Osteocyte (in vitro differentiated cells): Measurements from ENCODE around the gene ADRB2. TPM values are rescaled to one million over a fixed set of nuclear protein-coding genes. Genes with fewer than 3 reads are reported as not detected.

Experiments used
- DNase-seq: peaks from one replicate; pipeline ENCODE4 v3.0.0; 2021; ENCODE audit warnings: mixed read lengths; ENCODE audit not compliant: unreplicated experiment; ENCODE audit errors: extremely low spot score
- H3K27ac Mint-ChIP-seq: one replicate; pipeline ENCODE4 v1.8.0; 2021; ENCODE audit warnings: mild to moderate bottlenecking, mixed read lengths; ENCODE audit not compliant: unreplicated experiment
- H3K27me3 Mint-ChIP-seq: one replicate; pipeline ENCODE4 v1.8.0; 2021; ENCODE audit warnings: mixed read lengths; ENCODE audit not compliant: unreplicated experiment
- H3K36me3 Mint-ChIP-seq: one replicate; pipeline ENCODE4 v1.8.0; 2021; ENCODE audit warnings: mixed read lengths; ENCODE audit not compliant: unreplicated experiment
- H3K4me1 Mint-ChIP-seq: one replicate; pipeline ENCODE4 v1.8.0; 2021; ENCODE audit warnings: mixed read lengths; ENCODE audit not compliant: unreplicated experiment
- H3K4me3 Mint-ChIP-seq: one replicate; pipeline ENCODE4 v1.8.0; 2021; ENCODE audit warnings: mild to moderate bottlenecking, moderate library complexity, mixed read lengths; ENCODE audit not compliant: unreplicated experiment
- H3K9me3 Mint-ChIP-seq: one replicate; pipeline ENCODE4 v1.8.0; 2021; ENCODE audit warnings: mixed read lengths; ENCODE audit not compliant: unreplicated experiment
- CTCF ChIP-seq: fragments of 200-600 bp; sonication (generic); IDR thresholded peaks from 2 replicates; pipeline ENCODE4 v1.5.0; 2021; ENCODE audit warnings: antibody characterized with exemption, mild to moderate bottlenecking, moderate library complexity
- total RNA-seq: library from RNA; stranded (reverse); gene quantifications from 2 replicates; pipeline ENCODE4 v1.2.1, GENCODE V29; 2021

Gene ADRB2
- total RNA-seq, 1 donor from 2014 or later = 7.1 TPM

DNA sequence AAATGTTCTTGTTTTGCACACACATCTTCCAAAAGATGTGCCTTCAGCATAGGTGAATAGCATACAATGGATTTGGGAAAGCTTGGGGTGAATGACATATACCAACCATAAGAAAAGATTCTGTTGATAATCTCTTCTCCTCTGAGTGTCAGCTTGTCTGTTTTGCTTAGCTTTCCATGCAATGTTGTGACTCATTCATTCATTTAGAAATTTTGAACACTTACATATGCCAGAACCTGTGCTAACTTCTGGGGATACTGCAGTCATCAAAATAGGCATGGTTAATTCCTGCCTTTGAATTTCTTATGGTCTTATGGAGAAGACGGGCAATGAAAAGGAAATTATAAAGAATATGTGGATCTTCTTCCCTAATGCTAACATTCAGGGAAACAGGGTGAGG lies 14.1 kb downstream of the ADRB2 start:
- Mint-ChIP-seq H3K9me3 (no peaks in the 10 kb centered on the region), H3K36me3 (no peaks in the 10 kb centered on the region), H3K4me1 (peaks cover 21% of the 10 kb centered on the region), H3K27ac (no peak overlapping the region), H3K4me3 (no peak overlapping the region), H3K27me3 (no peaks in the 10 kb centered on the region)
- TF ChIP-seq CTCF = no peak
- DNase-seq = no peak

GRCh38 chr5:148841519-148841918 lies 15.1 kb downstream of the ADRB2 start:
- TF ChIP-seq CTCF = no peak
- no peaks in the 10 kb centered on the region for H3K27me3 Mint-ChIP-seq
- H3K9me3 Mint-ChIP-seq = no peaks in the 10 kb centered on the region
- H3K4me3 Mint-ChIP-seq = no peak overlapping the region
- peaks cover 30% of the 10 kb centered on the region for H3K4me1 Mint-ChIP-seq
- H3K36me3 Mint-ChIP-seq = no peaks in the 10 kb centered on the region
- DNase-seq = no peak
- no peak overlapping the region for H3K27ac Mint-ChIP-seq

- Mint-ChIP-seq H3K27ac (no peak overlapping the region), H3K4me3 (no peak overlapping the region), H3K27me3 (no peaks in the 10 kb centered on the region), H3K9me3 (no peaks in the 10 kb centered on the region), H3K4me1 (peaks cover 33% of the 10 kb centered on the region), H3K36me3 (no peaks in the 10 kb centered on the region)
- no peak for DNase-seq
- TF ChIP-seq CTCF = no peak
Measured at GRCh38 chr5:148842161-148842560, 15.8 kb downstream of the ADRB2 start.

- H3K9me3 Mint-ChIP-seq = no peaks in the 10 kb centered on the region
- no peak for DNase-seq
- peaks cover 4% of the 10 kb centered on the region for H3K36me3 Mint-ChIP-seq
- H3K27ac Mint-ChIP-seq = no peak overlapping the region
- no peak for TF ChIP-seq CTCF
- peaks cover 33% of the 10 kb centered on the region for H3K4me1 Mint-ChIP-seq
- no peak overlapping the region for H3K4me3 Mint-ChIP-seq
- no peaks in the 10 kb centered on the region for H3K27me3 Mint-ChIP-seq
Measured at GRCh38 chr5:148843510-148844318, 17.3 kb downstream of the ADRB2 start.

- Mint-ChIP-seq H3K9me3 (no peaks in the 10 kb centered on the region), H3K4me3 (no peak overlapping the region), H3K27me3 (no peaks in the 10 kb centered on the region), H3K36me3 (peaks cover 4% of the 10 kb centered on the region), H3K27ac (no peak overlapping the region), H3K4me1 (peaks cover 33% of the 10 kb centered on the region)
- DNase-seq = no peak
- no peak for TF ChIP-seq CTCF
Measured at GRCh38 chr5:148844433-148845280, 18.2 kb downstream of the ADRB2 start.
